SK-N-SH treated with all-trans-retinoic acid at 6 μM for 48 hours (cell line): ENCODE data around the gene EPHB4.

Source experiments
- ARNTL ChIP-seq: fragments of 450-650 bp; formaldehyde crosslinking; IDR thresholded peaks from 2 replicates; pipeline ENCODE4 v1.5.0; 2020; ENCODE audit warnings: low read depth, mild to moderate bottlenecking, moderate library complexity, borderline replicate concordance
- CSDC2 ChIP-seq: fragments of 250-450 bp; sonication (Bioruptor Pico); IDR thresholded peaks from 2 replicates; pipeline ENCODE4 v1.5.0; 2020; ENCODE audit warnings: mild to moderate bottlenecking, moderate library complexity
- CSRNP3 ChIP-seq: fragments of 250-450 bp; sonication (Bioruptor Pico); IDR thresholded peaks from 2 replicates; pipeline ENCODE4 v1.5.1; 2021; ENCODE audit warnings: mild to moderate bottlenecking, moderate library complexity
- ESRRG ChIP-seq: fragments of 250-450 bp; sonication (Bioruptor Pico); IDR thresholded peaks from 2 replicates; pipeline ENCODE4 v1.6.1; 2021; ENCODE audit warnings: mild to moderate bottlenecking
- GLIS3 ChIP-seq: fragments of 250-450 bp; sonication (Bioruptor Pico); IDR thresholded peaks from 2 replicates; pipeline ENCODE4 v1.5.0; 2020; ENCODE audit warnings: mild to moderate bottlenecking, moderate library complexity
- ISL1 ChIP-seq: fragments of 250-450 bp; sonication (Bioruptor Pico); IDR thresholded peaks from 2 replicates; pipeline ENCODE4 v2.1.2; 2022; ENCODE audit warnings: mild to moderate bottlenecking, moderate library complexity
- TCF4 ChIP-seq: fragments of 250-450 bp; sonication (Bioruptor Pico); IDR thresholded peaks from 2 replicates; pipeline ENCODE4 v1.8.0; 2021; ENCODE audit warnings: mild to moderate bottlenecking, moderate library complexity, borderline replicate concordance
- ZFP3 ChIP-seq: fragments of 250-450 bp; sonication (Bioruptor Pico); IDR thresholded peaks from 2 replicates; pipeline ENCODE4 v1.5.0; 2020; ENCODE audit warnings: mild to moderate bottlenecking, moderate library complexity
- ZFP30 ChIP-seq: fragments of 450-650 bp; formaldehyde crosslinking; IDR thresholded peaks from 2 replicates; pipeline ENCODE4 v1.5.0; 2022; ENCODE audit warnings: mild to moderate bottlenecking, moderate library complexity
- ZNF70 ChIP-seq: fragments of 450-650 bp; formaldehyde crosslinking; IDR thresholded peaks from 2 replicates; pipeline ENCODE4 v1.5.0; 2020; ENCODE audit warnings: mild to moderate bottlenecking, moderate library complexity
- ZNF8 ChIP-seq: fragments of 450-650 bp; formaldehyde crosslinking; IDR thresholded peaks from 2 replicates; pipeline ENCODE4 v1.5.0; 2020; ENCODE audit warnings: mild to moderate bottlenecking, moderate library complexity
- TF ChIP-seq, protein P1 (sequence below): fragments of 250-450 bp; sonication (Bioruptor Pico); IDR thresholded peaks from 2 replicates; pipeline ENCODE4 v1.8.0; 2020; ENCODE audit warnings: mild to moderate bottlenecking, moderate library complexity, borderline replicate concordance
- TF ChIP-seq, protein P2 (sequence below): fragments of 250-450 bp; sonication (Bioruptor Pico); IDR thresholded peaks from 2 replicates; pipeline ENCODE4 v1.5.0; 2020; ENCODE audit warnings: mild to moderate bottlenecking, moderate library complexity

- TF ChIP-seq, protein P1, sequence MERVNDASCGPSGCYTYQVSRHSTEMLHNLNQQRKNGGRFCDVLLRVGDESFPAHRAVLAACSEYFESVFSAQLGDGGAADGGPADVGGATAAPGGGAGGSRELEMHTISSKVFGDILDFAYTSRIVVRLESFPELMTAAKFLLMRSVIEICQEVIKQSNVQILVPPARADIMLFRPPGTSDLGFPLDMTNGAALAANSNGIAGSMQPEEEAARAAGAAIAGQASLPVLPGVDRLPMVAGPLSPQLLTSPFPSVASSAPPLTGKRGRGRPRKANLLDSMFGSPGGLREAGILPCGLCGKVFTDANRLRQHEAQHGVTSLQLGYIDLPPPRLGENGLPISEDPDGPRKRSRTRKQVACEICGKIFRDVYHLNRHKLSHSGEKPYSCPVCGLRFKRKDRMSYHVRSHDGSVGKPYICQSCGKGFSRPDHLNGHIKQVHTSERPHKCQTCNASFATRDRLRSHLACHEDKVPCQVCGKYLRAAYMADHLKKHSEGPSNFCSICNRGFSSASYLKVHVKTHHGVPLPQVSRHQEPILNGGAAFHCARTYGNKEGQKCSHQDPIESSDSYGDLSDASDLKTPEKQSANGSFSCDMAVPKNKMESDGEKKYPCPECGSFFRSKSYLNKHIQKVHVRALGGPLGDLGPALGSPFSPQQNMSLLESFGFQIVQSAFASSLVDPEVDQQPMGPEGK (CRISPR knock-in tag) = no peak
- TF ChIP-seq TCF4 (CRISPR knock-in tag) = no peak
- no peak for TF ChIP-seq ZNF70 (CRISPR knock-in tag)
- no peak for TF ChIP-seq ESRRG
- no peak for TF ChIP-seq ARNTL (CRISPR knock-in tag)
- TF ChIP-seq ZFP30 (CRISPR knock-in tag) = no peak
- no peak for TF ChIP-seq CSRNP3 (CRISPR knock-in tag)
- TF ChIP-seq, protein P2, sequence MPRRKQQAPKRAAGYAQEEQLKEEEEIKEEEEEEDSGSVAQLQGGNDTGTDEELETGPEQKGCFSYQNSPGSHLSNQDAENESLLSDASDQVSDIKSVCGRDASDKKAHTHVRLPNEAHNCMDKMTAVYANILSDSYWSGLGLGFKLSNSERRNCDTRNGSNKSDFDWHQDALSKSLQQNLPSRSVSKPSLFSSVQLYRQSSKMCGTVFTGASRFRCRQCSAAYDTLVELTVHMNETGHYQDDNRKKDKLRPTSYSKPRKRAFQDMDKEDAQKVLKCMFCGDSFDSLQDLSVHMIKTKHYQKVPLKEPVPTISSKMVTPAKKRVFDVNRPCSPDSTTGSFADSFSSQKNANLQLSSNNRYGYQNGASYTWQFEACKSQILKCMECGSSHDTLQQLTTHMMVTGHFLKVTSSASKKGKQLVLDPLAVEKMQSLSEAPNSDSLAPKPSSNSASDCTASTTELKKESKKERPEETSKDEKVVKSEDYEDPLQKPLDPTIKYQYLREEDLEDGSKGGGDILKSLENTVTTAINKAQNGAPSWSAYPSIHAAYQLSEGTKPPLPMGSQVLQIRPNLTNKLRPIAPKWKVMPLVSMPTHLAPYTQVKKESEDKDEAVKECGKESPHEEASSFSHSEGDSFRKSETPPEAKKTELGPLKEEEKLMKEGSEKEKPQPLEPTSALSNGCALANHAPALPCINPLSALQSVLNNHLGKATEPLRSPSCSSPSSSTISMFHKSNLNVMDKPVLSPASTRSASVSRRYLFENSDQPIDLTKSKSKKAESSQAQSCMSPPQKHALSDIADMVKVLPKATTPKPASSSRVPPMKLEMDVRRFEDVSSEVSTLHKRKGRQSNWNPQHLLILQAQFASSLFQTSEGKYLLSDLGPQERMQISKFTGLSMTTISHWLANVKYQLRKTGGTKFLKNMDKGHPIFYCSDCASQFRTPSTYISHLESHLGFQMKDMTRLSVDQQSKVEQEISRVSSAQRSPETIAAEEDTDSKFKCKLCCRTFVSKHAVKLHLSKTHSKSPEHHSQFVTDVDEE (CRISPR knock-in tag) = no peak
- TF ChIP-seq ZNF8 (CRISPR knock-in tag) = no peak
- TF ChIP-seq ZFP3 = no peak
- TF ChIP-seq CSDC2 (CRISPR knock-in tag) = no peak
- no peak for TF ChIP-seq ISL1 (CRISPR knock-in tag)
- TF ChIP-seq GLIS3 (CRISPR knock-in tag) = no peak
Observed at GRCh38 chr7:100829150-100829716, 1.9 kb upstream of the EPHB4 start.
